Colonic mucosa (tissue), 4 donors: ENCODE results near the gene ELAVL1. TPM values are rescaled to one million over a fixed set of nuclear protein-coding genes. Genes with fewer than 3 reads are reported as not detected.

ENCODE experiments used
- DNase-seq: peaks from one replicate; pipeline ENCODE4 v3.0.0-alpha.2; 2020
- H3K27ac ChIP-seq: fragments of 200-600 bp; one replicate; pipeline ENCODE4 v1.8.0; 2021
- H3K27me3 ChIP-seq: fragments of 200-600 bp; one replicate; pipeline ENCODE4 v1.8.0; 2021
- H3K36me3 ChIP-seq: fragments of 200-600 bp; one replicate; pipeline ENCODE4 v1.8.0; 2021
- H3K4me1 ChIP-seq: fragments of 200-600 bp; one replicate; pipeline ENCODE4 v1.8.0; 2021; ENCODE audit warnings: mild to moderate bottlenecking
- H3K4me3 ChIP-seq: fragments of 200-600 bp; one replicate; pipeline ENCODE4 v1.8.0; 2021
- H3K9ac ChIP-seq, 2 donors: one replicate each; pipeline ENCODE4 v1.7.0; 2013; ENCODE audit warnings: control low read depth in 2 of 2, low read depth in 2 of 2, low read length in 2 of 2
- H3K9me3 ChIP-seq: fragments of 200-600 bp; one replicate; pipeline ENCODE4 v1.8.0; 2021
- intact Hi-C: fragments of 100-400 bp; cut with DNase I; formaldehyde crosslinking; loops from one replicate; pipeline ENCODE4 v1.14.1; 2022
- total RNA-seq, 2 donors: library from RNA; stranded (reverse); fragmentation: NEBNext Ultra II Directional in 1 of 2; extraction: Animal tissue kit (Norgen Biotek cat#: 25700) in 1 of 2; gene quantifications; one replicate each; pipeline ENCODE4 v1.2.1, GENCODE V29; 2021
- TF ChIP-seq, protein P1 (sequence below): fragments of 200-600 bp; IDR thresholded peaks from one replicate; pipeline ENCODE4 v1.8.0; 2022; ENCODE audit warnings: antibody characterized with exemption, mild to moderate bottlenecking
- donor health status: healthy.
- donor health status: DM: no; HTN: no; CAD: no.
- donor health status: DM: no; HTN: no; CAD: no.

The ELAVL1 gene
- total RNA-seq, 2 donors from 2014 or later, result 65.8 to 116 TPM

DNA sequence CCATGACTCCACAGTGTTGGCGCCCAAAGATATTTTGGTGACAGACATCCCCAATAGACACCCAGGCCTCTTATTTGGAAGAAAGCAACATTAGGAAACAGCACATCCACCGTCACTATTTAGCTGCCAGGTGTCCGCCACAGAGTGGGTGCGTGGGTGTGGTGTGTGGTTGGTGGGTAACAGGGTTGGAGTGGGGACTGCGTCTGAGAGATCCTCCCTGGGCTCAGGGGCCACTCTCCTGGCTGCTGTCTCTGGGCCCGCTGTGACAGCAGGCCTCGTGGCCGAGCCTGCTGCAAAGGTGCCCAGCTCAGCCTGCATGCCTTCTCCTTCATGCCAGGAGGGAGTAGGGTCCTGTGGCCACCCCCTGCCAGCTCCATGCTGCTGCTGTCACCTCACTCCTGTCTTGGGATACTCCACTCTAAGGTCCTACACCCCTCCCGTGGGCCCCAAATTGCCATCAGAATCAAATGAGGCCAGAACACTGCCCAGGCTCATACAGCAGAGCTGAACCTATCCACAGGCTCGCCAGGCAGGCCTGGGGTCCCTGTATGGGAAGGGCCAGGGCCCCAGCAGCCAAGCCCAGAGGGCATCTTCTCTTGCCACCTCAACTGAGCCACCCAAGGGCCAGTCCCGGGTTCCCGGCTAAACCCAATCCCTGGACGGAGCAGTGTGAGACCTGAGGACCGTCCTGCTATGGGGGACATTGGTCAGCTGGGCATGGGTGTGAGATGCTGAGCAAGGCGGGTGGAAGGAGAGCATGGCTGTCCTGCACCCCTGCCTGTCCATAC is 37.2 kb downstream of the ELAVL1 start:
- H3K9ac ChIP-seq, result no peak overlapping the region
- H3K4me1 ChIP-seq, result no peaks in the 10 kb centered on the region
- TF ChIP-seq, protein P1, sequence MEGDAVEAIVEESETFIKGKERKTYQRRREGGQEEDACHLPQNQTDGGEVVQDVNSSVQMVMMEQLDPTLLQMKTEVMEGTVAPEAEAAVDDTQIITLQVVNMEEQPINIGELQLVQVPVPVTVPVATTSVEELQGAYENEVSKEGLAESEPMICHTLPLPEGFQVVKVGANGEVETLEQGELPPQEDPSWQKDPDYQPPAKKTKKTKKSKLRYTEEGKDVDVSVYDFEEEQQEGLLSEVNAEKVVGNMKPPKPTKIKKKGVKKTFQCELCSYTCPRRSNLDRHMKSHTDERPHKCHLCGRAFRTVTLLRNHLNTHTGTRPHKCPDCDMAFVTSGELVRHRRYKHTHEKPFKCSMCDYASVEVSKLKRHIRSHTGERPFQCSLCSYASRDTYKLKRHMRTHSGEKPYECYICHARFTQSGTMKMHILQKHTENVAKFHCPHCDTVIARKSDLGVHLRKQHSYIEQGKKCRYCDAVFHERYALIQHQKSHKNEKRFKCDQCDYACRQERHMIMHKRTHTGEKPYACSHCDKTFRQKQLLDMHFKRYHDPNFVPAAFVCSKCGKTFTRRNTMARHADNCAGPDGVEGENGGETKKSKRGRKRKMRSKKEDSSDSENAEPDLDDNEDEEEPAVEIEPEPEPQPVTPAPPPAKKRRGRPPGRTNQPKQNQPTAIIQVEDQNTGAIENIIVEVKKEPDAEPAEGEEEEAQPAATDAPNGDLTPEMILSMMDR, result no peak
- H3K36me3 ChIP-seq, result peaks cover 12% of the 10 kb centered on the region
- H3K4me3 ChIP-seq, result no peak overlapping the region
- H3K27ac ChIP-seq, result no peak overlapping the region
- no peaks in the 10 kb centered on the region for H3K9me3 ChIP-seq
- intact Hi-C loops, result no loop called here
- no peak for DNase-seq
- no peaks in the 10 kb centered on the region for H3K27me3 ChIP-seq

DNA sequence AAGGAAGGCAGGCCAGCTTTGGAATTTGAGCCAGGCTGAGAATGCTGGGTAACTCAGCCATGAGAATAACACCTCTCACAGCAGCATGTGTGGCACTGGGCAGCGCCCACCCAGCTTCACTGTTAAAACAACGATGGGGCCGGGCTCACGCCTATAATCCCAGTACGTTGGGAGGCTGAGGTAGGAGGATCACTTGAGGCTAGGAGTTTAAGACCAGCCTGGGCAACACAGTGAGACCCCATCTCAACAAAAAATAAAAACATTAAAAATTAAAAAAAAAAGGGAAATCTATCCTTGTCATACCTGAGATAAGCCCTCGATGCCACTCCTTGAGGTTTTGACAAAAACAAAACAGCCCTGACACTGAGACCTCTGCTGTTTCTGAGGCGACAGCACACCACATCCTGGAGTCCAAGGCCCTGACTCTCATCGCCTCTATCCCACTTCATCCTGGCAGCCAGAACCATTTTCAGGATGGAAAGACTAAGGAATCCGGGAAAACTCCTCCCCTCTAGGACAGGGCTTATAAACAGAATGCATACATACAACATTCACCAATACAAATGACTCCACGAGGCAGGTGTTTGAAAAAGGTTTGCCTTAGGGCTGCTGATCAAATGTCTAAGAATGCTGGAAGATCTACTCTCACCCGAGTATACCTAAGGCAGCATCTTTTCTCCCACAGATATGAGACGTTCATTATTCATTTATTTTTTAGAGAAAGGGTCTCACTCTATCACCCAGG is 39.3 kb downstream of the ELAVL1 start:
- Histone ChIP-seq H3K27ac (no peak overlapping the region), H3K27me3 (no peaks in the 10 kb centered on the region), H3K9ac (no peak overlapping the region), H3K4me1 (no peaks in the 10 kb centered on the region), H3K9me3 (no peaks in the 10 kb centered on the region), H3K36me3 (peaks cover 12% of the 10 kb centered on the region), H3K4me3 (no peak overlapping the region)
- intact Hi-C loops, result no loop called here
- no peak for DNase-seq
- TF ChIP-seq, protein P1, result no peak

DNA sequence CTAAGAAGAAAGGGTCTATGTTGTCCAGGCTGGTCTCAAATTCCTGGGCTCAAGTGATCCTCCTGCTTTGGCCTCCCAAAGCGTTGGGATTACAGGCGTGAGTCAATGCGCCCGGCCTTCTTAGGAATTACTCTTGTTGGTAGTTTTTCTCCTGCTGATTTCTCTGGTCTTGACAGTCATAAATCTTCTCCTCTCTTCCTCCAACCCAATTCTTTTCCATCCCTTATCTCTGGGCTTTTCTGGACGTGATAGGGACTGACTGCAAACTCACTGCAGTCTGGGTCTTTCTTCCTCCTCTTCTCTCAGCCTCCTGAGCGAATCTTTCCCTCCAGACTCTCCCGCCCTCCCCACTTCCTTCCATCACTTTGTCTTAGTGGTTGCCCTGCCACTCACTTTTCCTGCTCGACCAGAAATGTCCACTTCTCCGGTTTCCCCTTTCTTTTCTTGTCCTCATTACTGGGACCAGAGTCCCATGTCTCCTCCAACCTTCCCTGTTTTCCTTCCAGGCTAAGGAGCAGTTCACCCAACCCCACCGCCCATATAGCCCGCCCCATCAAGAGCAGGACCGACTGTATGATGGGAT is 40.1 kb downstream of the ELAVL1 start:
- no peak overlapping the region for H3K9ac ChIP-seq
- H3K4me1 ChIP-seq, result no peaks in the 10 kb centered on the region
- intact Hi-C loops, result no loop called here
- TF ChIP-seq, protein P1, result no peak
- no peaks in the 10 kb centered on the region for H3K9me3 ChIP-seq
- no peak for DNase-seq
- no peak overlapping the region for H3K4me3 ChIP-seq
- H3K36me3 ChIP-seq, result peaks cover 12% of the 10 kb centered on the region
- H3K27me3 ChIP-seq, result no peaks in the 10 kb centered on the region
- no peak overlapping the region for H3K27ac ChIP-seq

DNA sequence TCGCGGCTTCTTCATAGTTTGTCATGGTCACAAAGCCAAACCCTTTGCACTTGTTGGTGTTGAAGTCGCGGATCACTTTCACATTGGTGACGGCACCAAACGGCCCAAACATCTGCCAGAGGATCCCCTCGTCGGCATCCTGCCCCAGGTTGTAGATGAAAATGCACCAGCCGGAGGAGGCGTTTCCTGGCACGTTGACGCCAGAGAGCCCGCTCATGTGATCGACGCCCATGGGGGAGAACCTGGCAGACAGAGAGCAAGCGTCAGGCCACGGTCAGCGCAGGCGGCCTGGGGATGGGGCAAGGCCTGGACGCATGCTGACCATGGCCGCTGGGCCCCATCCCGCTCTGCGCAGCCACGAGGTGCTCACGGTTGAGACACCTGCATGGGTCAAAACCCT is 41.9 kb downstream of the ELAVL1 start:
- Histone ChIP-seq H3K27ac (no peak overlapping the region), H3K4me3 (no peak overlapping the region), H3K9me3 (no peaks in the 10 kb centered on the region), H3K27me3 (no peaks in the 10 kb centered on the region), H3K4me1 (no peaks in the 10 kb centered on the region), H3K9ac (no peak overlapping the region), H3K36me3 (peaks cover 12% of the 10 kb centered on the region)
- intact Hi-C loops, result no loop called here
- DNase-seq, result no peak
- TF ChIP-seq, protein P1, result no peak

DNA sequence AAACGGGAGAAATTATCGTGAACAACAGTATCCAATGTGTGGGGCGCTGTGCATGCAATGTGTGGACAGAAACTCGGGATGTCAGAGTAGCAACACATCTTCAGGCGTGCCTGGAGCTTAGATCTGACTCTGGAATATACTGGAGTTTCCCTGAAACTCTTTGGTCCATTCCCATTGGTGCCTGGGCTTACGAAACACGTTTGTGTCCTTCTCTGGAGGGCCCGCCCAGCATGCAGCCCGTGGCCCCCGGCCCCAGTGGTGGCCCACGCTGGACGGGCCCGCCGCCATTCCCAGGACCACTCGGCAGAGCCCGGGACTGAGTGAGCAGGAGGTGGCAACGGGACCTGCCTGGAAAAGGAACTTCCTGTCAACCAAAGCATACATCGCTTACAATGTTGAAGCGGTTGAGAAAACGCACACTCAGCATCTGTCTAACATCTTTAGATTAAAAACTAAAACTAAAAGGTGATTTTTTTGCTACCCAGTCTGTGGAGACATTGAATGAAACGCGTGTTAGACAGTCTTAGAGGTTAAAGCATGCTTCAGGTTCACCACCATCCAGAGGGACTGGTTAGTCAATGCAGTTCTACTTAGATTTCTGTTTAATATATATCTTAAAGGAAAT is 42.7 kb downstream of the ELAVL1 start:
- intact Hi-C loops, result no loop called here
- peaks cover 12% of the 10 kb centered on the region for H3K36me3 ChIP-seq
- no peak overlapping the region for H3K4me3 ChIP-seq
- H3K4me1 ChIP-seq, result no peaks in the 10 kb centered on the region
- H3K9ac ChIP-seq, result no peak overlapping the region
- no peak overlapping the region for H3K27ac ChIP-seq
- no peak for DNase-seq
- H3K27me3 ChIP-seq, result no peaks in the 10 kb centered on the region
- no peaks in the 10 kb centered on the region for H3K9me3 ChIP-seq
- TF ChIP-seq, protein P1, result no peak
